B cell (primary cell): Measurements from ENCODE around the gene HES6.

Experiments used
- EZH2 ChIP-seq: IDR thresholded peaks from 2 replicates; pipeline ENCODE4 v1.6.1; 2012; ENCODE audit warnings: borderline replicate concordance, low read depth, mild to moderate bottlenecking, moderate library complexity, low read length; ENCODE audit not compliant: insufficient read depth, poor library complexity, severe bottlenecking
- TF ChIP-seq, protein P1 (sequence below): fragments of 200-600 bp; IDR thresholded peaks from one replicate; pipeline ENCODE4 v1.8.0; 2022; ENCODE audit warnings: antibody characterized with exemption, mild to moderate bottlenecking

DNA sequence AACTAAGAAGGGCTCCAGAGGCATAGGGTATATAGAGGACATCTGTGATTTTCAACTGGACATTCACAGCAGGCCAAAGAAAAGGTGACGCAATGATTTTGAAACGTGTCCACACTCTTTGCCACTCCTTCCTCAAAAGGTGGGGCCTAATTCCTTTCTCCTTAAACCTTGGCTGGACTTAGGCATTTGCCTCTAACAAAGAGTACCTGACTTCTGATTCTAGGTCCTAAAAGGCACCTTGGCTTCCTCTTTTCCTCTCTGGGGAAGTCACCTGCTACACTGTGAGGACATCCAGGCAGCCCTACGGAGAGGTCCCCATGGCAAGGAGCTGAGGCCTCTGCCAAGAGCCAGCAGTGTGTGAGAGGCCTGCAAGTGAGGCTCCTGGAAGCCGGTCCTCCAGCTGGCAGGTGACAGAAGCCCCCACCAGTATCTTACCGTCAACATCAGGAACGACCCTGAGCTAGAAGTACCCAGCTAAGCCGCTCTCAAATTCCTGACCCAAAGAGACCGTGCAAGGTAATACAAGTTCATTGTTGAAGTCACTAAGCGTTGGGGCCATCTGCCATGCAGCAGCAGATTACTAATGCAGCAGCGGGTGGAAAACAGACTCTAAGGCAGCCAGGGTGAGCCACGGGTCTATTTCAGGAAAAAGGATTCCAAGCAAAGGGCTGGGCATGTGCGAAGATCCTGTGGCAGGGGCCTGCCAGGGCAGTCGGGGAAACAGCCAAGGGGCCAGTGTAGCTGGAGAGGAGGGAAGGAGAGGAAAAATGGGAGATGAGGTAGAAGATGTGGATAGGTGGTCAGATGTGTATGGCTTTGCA is 7.4 kb upstream of the HES6 start:
- TF ChIP-seq, protein P1, sequence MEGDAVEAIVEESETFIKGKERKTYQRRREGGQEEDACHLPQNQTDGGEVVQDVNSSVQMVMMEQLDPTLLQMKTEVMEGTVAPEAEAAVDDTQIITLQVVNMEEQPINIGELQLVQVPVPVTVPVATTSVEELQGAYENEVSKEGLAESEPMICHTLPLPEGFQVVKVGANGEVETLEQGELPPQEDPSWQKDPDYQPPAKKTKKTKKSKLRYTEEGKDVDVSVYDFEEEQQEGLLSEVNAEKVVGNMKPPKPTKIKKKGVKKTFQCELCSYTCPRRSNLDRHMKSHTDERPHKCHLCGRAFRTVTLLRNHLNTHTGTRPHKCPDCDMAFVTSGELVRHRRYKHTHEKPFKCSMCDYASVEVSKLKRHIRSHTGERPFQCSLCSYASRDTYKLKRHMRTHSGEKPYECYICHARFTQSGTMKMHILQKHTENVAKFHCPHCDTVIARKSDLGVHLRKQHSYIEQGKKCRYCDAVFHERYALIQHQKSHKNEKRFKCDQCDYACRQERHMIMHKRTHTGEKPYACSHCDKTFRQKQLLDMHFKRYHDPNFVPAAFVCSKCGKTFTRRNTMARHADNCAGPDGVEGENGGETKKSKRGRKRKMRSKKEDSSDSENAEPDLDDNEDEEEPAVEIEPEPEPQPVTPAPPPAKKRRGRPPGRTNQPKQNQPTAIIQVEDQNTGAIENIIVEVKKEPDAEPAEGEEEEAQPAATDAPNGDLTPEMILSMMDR: no peak
- TF ChIP-seq EZH2: no peak
